GM21390 (cell line): ENCODE measurements around the gene FAM234B.
A peak's percentile ranks its signal among the peaks of the same experiment; 100 is the strongest.

Experiments used
- ATAC-seq: cut with Tn5 transposase; IDR thresholded peaks from one replicate; pipeline ENCODE4 v1.9.1; 2021; ENCODE audit not compliant: unreplicated experiment

FAM234B gene, protein sequence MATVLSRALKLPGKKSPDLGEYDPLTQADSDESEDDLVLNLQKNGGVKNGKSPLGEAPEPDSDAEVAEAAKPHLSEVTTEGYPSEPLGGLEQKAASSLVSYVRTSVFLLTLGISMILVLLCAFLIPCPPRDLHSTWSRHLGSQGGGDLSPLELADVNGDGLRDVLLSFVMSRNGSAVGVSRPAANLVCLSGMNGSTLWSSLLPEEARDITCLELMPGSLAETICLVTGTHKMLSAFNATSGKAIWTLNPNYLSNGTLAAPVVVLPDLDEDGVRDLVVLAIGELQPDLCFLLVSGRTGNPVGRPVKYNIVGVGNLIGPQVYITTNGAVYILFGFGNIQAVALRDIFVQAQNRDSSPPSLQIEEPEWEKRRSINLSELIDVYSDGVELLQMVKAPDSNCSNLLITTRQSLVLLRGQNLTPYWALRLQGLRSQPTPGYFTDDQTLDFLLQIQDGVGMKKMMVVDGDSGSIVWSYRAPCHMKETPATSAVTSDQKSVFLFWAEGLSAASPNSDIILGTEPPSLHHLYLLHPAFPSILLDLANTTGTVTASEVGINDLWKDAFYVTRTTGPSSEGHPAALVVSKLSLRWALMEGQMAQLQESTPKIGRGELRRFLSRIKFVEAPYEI

DNA sequence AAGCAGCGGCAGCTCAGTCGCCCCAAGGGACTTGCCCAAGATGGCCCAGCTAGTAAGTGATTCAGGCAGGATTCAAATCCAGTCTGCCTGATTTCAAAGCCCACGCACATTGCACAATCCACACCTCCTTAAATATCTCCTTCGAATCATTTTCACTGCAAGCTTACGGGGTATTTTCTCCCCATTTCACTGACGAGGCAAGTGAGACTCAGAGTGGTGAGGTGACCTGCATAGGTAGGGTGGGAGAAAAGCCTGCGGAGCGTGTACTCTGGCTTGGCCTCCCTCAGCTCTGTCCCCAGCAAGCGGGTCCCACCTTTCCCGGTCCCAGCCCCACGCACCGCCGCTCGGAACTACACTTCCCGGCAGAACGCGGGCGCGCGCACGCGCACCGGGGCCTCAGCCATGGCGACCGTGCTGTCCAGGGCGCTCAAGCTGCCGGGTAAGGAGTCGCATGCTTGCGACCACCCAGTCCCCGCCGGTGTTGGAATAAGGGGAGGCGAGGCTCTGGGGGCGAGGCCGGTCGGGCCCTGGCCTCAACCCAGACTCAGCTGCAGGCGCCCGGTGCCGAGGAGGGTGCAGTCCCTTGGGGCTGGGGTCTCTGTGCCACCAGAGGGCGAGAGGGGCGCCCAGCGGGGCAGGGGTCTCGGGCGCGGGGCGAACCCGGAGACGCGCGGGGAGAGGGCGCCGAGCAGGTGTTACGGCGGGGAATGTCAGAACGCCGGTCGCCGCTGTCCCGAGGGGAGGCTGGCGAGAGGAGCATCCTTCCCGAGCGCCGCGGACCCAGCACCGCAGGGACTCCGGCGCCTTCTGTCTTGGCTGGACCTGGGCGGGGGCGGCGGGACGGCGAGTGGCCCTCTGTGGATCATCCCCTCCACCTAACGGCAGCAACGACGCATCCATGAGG lies at the start of gene FAM234B:
TSS of gene FAM234B (plus strand) at position 380 of the 904 bp plus-strand sequence. CDS start at position 403, 23 bp downstream.
- ATAC-seq, result peak; percentile 94

DNA sequence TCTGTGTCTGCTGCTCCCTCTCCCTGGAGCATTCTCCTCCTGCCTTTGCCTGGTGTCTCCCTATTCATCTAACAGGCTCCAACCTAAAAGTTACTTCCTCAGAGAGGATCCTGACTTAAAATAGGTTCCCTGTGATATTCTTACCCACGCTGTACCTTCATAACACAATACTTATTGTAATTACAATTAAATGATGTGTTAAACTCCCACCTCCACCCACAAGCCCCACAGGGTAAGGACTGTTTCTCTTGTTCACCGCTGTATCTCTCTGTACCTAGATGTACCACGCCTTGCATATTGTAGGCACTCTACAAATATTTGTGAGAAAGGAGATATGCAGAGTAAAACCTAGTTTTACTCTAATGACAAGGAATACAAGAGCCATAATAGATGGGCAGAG lies 49.1 kb upstream of the FAM234B start:
- ATAC-seq, result no peak

DNA sequence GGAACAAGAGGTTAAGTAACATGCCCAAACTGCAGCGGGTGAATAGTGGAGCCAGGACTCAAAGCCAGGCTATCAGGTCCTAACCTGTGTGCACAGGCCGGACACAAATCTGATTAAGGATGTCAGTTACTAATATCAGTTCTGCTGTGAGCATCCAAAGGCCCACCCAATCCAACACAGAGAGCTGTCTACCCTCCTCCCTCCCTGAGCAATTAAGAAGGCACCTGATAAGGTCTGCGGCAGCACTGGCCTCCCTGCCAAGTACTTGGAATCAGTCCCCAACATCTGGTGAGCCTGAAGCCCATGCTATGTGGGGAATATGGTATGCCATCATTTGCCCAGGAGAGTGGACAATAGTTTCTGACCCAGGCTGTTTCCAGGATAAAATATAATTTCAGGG lies 48.0 kb upstream of the FAM234B start:
- ATAC-seq, result no peak

DNA sequence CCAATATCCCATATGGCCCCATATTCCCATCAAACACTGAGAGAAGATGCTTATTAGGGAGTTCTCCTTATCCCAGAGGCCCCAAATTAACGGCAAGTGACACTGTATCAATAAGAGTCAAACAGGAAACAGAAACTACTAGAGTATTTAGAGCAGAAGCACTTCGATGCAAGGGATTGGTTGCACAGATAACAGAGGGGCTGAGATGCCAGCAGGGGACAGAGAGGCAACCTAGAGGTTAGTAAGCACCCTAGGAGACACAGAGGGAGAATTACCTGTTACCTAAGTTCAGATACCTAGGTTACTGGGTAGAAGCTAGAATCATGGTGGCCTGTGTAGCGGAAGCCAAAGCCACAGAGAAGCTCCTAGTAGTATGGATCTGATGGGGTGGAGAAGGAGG lies 47.0 kb upstream of the FAM234B start:
- ATAC-seq, result no peak

DNA sequence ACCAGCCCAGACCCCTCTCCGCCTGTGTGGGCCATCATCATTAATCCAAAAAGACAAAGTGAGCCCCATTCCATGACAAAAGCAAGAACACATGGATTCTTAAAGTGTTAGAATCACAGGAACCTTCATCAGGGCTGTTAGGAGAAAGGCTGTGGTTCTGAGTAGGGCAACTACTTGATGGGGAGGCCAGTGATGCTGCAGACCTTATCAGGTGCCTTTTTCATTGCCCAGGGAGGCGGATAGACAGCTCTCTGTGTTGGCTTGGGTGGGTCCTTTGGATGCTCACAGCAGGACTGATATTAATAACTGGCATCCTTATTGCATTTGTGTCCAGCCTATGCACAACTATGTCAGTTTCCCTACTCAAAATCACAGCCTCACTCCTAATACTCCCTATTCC lies 46.4 kb upstream of the FAM234B start:
- ATAC-seq, result no peak

DNA sequence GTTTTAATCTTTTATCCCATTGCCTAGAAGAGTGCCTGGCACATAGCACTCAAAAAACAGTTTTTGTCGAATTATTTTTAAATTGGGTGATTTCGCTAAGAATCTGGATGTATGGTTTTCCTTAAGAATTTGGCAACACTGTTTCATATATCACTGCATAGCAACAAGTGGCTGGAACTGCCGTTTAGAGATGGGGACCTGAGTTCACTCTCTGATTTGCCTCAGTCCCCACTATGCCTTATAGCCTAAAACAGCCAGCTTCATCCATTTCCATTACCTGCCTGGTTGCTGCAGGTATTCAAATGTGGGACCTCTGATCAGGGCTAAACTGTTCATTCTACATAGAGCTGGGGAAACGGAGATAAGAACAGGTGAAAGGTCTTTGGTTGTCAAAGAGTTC lies 45.9 kb upstream of the FAM234B start:
- no peak for ATAC-seq

DNA sequence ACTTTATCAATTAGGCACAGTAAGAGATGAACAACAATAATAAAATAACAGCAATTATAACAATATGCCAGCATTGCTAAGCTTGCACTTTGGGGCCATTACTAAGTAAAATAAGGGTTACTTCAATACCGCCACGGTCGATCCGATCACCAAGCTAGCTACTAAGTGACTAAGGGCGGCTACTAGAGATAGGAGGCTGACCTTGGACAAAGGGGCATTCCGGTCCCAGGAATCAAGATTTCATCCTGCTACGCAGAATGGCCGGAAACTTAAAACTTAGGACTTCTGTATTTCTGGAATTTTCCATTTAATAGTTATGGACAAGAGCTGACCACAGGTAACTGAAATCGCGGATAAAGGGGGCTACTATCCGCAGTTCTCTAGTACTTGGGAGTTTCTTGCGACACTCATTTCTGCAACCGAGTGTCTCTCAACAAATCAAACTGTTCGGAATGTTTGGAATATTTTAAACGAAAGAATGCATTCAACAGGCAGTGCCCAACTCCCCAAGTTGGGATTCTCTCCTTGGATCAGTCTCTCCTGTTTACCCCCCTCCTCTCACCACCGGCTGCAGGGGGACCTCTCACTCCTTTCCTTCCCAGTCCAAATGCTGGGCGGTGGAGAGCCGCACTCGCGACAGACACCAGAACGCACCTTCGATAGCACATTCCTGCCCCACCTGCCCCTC lies 44.8 kb upstream of the FAM234B start:
- peak; percentile 1 for ATAC-seq

DNA sequence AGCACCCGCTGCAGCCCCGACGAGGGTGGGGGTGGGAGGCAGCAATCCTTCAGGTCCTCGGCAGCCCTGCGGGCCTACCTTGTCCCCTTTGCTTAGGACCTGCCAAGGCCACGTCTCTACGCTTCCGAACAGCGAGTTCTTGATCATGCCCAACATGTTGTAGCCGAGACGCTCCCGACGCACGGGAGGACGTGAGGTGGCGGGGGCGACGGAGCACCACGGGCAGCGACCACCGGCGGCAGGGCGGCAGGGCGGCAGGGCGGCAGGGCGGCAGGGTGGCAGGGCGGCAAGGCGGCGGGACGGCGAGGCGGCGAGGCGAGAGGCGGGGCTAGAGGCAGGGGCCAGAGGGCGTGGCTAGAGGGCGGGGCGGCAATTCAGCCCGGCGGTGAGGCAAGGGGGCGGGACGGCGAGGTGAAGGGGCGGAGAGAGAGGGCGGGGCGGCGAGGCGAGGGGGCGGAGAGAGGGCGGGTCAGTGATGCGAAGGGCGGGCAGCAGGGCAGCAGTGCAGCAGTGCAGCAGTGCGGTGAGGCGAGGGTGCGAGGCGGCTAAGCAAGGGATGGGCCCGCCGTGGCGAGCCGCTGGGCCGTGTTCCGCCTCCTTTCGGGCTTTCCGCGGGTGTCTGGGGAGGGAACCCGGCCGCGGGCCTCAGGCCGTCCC lies 44.1 kb upstream of the FAM234B start, which contains the start of gene HEBP1:
TSS of gene HEBP1 (minus strand) at position 307 of the 657 bp plus-strand sequence. CDS start at position 156, 151 bp downstream.
- ATAC-seq, result peak; percentile 82

DNA sequence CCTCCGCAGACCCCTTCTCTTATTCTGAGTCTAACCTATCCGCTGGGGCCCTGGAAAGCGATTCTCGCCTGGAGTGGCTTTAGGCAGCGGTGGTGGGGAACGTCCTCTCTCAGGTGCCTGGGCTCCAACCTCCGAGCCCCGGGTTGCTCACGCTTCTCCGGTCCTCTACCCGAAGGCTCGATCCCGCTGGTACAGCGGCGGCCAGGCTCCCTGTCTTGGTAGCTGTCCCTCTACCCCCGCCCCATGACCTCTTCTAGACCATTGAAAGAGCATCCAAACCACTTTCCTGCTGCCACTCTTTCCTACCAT lies 43.6 kb upstream of the FAM234B start:
- peak; percentile 25 for ATAC-seq

DNA sequence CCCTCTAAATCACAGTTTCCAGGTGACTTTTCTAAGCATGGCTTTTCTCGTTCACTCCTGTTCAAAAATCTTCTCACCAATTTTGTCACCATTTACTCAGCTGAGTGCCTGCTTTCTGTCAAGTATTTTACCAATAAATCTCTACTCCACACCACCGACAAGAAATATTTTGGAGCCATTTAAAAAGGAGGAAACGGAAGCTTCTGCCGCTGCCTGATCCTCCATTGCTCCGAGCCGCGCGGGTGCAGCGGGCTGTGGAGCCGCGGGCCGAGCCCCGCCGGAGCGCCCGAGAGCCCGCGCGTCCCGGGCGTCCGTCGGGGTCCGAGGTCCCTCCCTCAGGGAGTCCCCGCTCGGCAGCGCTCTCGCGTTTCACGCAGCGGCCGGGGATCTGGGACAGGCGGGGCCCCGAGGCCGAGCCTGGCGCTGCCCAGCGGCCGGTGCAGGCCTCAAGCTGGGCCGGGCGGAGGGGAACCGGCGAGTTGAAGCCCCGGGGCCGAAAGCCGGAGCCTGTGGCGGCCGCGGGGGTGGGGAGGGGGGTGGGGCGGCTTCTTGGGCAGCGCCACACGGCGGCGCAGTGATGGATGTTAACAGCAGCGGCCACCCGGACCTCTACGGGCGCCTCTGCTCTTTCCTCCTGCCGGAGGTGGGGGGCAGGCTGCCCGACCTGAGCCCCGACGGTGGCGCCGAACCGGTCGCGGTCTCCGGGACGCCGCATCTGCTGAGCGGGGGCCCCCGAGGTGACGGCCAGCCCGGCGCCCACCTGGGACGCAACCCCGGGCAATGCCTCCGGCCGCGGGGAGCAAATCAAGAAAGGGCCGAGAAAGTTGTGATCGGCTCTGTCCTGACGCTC lies 43.0 kb upstream of the FAM234B start:
- ATAC-seq, result peak; percentile 31

DNA sequence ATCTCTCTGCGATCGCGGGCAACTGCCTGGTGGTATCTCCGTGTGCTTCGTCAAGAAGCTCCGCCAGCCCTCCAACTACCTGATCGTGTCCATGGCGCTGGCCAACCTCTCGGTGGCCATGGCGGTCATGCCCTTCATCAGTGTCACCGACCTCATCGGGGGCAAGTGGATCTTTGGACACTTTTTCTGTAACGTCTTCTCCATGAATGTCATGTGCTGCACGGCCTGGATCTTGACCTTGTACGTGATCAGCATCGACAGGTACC lies 42.5 kb upstream of the FAM234B start:
- ATAC-seq, result no peak

DNA sequence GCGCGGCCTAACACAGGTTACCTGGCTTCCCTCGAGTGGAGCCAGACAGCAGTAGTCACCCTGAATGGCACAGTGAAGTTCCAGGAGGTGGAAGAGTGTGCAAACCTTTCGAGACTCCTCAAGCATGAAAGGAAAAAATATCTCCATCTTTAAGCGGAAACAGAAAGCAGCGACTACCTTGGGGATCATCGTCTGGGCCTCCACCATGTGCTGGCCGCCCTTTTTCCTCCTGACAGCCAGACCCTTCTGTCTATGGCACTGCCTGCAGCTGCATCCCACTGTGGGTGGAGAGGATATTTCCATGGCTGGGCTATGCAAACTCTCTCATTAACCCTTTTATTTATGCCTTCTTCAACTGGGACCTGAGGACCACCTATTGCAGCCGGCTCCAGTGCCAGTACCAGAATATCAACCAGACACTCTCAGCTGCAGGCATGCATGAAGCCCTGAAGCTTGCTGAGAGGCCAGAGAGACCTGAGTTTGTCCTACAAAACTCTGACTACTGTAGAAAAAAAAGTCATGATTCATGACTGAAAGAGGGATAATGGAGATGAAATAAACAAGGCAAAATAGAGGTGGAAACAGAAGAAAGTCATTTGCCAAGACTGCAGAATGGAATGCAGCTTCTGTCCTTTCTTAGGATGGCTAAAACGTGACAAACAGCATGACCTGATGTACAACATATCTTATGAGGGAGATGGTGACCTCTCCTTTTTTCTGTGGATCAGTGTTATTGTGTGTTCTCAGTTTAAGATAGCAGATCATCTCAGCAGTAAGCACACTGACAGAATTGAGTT lies 41.7 kb upstream of the FAM234B start:
- ATAC-seq, result no peak

DNA sequence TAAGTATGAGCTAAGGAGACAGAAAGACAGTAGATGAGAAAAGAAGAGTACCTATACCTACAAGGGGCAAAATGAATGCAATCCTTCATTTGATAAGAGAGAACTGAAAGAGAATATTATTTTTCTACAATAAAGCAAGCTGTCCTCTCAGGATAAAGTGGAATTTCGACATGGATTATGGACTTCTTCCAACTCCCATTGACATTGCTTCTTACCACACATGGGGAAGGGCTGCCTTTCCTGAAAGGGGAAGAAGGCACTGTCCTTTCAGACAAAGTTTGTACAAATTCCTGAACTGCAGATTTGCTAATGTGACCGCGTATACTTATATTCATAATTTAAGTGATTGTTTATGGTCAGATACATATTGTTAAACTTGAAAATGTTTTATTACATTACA lies 39.8 kb upstream of the FAM234B start:
- ATAC-seq, result no peak

DNA sequence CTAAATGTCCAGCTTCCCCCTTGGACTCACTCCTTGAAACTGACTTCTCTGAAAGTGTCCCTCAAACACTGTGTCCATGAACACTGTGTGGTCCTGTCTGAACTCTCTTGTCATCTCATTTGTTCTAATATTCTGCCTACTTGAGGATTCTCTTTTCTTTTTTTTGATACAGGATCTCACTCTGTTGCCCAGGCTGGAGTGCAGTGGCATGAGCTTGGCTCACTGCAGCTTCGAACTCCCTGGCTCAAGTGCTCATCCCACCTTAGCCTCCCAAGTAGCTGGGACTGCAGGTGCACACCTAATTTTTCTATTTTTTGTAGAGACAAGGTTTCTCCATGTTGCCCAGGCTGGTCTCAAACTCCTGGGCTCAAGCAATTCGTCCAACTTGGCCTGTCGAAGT lies 39.2 kb upstream of the FAM234B start:
- no peak for ATAC-seq

DNA sequence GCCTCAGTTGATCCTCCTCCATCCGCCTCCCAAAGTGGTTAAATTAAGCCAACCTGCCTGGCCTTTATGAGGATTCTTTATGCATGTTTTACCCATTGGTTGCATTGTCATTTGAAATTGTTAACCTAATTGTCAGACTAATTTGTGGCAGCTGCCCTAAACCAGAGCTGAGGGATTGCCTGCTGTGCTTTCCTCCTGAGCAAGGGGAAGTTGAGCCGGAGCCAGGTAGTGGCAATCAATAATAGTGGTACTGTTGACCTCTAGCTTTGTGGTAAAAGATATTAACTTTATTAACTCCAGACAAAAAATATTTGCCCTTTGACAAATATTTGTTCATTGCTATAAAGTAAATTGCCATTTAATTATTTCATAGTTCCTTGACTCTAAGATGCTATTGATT lies 38.5 kb upstream of the FAM234B start:
- no peak for ATAC-seq

DNA sequence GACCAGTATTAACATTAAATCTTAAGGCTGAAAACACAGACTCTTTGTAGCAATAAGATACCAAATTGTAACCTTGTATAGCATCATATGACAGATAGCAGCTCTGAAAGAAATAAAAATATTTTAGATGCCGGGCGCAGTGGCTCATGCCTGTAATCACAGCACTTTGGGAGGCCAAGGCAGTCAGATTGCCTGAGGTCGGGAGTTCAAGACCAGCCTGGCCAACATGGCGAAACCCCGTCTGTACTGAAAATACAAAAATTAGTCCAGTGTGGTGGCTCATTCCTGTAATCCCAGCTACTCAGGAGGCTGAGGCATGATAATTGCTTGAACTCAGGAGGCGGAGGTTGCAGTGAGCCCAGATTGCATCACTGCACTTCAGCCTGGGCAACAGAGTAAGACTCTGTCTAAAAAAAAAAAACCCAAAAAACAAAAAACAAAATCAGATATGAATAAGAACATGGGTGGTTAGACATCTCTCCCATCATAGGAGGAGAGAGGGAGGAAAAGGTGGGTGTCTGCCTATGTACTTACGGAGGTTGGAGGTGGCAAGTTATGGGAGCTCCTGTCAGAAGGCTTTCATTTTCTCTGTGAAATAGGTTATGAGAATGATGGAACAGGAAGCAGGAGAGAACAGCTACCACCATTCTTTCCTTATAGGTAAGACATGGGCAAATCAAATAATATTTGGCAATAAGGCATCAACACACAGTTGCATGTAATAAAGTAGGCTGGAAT lies 36.5 kb upstream of the FAM234B start:
- no peak for ATAC-seq

DNA sequence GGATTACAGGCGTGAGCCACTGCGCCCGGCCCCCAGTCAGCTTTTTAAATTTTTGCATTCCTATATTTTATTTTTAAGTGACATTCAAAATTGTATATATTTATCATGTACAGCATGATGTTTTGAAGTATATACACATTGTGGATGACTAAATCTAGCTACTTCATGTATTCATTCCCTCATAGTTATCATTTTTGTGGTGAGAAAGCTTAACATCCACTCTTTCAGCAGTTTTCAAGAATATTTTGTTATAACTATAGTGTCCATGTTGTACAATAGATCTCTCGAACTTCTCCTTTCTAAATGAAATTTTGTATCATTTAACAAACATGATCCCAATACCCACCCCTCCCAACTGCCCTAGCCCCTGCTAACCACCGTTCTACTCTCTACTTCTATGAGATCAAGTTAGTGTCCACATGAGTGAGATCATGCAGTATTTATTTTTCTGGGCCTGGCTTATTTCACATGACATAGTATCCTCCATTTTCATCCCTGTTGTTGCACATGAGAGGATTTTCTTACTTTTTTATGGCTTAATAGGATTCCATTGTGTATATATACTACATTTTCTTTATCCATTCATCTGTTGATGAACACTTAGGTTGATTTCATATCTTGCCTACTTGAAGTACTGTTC lies 35.3 kb upstream of the FAM234B start:
- no peak for ATAC-seq

DNA sequence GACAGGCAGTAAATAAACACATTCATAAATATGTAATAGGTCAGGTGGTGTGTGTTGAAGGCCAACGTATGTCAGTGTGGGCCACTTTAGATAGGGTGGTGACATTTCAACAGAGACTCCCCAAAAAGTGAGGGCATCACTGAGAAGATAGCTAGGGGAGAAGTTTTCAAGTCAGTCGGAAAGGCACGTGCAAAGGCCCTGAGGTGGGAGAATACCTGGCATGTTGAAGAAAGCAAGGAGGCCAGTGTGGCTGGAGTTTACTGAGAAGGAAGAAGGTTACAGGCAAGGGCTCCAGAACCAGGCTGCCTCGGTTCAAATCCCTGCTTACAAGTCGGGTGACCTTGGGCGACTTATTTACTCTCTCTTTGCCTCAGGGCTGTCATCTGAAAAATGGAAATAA lies 33.1 kb upstream of the FAM234B start:
- no peak for ATAC-seq
